GM12874 (cell line): ENCODE data around the gene COL26A1.

Experiments used
- TF ChIP-seq, protein P1 (sequence below): IDR thresholded peaks from 2 replicates; pipeline ENCODE4 v1.5.1; 2011; ENCODE audit warnings: low read depth, mild to moderate bottlenecking, control low read depth, low read length, moderate library complexity; ENCODE audit not compliant: insufficient read depth

COL26A1 gene

DNA sequence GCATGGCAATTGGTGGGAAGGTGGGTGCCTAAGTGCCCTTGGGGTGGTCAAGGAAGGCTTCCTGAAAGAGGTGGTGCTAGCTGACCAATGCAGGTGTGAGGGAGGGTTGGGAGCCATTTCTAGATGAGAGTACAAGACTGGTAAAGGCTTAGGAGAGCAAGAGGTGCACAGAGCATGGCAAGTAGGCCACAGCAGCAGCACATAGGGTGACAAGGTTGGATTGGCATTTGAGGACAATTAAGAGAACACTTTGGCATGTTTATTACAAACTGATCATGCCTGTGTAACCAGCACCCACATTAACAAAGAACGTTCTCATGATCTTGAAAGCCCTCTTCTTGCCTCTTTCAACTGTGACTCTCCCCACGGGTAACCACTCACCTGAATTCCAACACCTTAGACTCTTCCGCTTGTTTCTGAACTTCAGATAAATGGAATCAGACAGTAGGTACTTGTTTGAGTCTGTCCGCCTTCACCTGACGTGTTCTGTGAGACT is 158.8 kb downstream of the COL26A1 start:
- TF ChIP-seq, protein P1, sequence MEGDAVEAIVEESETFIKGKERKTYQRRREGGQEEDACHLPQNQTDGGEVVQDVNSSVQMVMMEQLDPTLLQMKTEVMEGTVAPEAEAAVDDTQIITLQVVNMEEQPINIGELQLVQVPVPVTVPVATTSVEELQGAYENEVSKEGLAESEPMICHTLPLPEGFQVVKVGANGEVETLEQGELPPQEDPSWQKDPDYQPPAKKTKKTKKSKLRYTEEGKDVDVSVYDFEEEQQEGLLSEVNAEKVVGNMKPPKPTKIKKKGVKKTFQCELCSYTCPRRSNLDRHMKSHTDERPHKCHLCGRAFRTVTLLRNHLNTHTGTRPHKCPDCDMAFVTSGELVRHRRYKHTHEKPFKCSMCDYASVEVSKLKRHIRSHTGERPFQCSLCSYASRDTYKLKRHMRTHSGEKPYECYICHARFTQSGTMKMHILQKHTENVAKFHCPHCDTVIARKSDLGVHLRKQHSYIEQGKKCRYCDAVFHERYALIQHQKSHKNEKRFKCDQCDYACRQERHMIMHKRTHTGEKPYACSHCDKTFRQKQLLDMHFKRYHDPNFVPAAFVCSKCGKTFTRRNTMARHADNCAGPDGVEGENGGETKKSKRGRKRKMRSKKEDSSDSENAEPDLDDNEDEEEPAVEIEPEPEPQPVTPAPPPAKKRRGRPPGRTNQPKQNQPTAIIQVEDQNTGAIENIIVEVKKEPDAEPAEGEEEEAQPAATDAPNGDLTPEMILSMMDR: no peak

DNA sequence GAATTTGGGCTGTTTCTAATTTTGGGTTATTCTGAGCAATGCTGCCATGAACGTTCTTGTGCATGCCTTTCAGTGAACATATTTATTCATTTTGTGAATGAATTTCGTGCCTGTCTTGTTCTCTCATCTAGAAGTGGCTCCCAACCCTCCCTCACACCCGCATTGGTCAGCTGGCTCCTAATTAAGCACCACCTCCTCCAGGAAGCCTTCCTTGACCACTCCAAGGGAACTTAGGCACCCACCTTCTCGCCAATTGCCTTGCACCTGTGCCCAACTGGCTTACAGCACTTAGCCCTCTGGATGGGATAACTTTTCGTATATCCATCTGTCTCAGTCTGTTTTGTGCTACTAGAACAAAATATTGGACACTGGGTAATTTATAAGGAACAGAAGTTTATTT is 159.3 kb downstream of the COL26A1 start:
- TF ChIP-seq, protein P1: no peak

DNA sequence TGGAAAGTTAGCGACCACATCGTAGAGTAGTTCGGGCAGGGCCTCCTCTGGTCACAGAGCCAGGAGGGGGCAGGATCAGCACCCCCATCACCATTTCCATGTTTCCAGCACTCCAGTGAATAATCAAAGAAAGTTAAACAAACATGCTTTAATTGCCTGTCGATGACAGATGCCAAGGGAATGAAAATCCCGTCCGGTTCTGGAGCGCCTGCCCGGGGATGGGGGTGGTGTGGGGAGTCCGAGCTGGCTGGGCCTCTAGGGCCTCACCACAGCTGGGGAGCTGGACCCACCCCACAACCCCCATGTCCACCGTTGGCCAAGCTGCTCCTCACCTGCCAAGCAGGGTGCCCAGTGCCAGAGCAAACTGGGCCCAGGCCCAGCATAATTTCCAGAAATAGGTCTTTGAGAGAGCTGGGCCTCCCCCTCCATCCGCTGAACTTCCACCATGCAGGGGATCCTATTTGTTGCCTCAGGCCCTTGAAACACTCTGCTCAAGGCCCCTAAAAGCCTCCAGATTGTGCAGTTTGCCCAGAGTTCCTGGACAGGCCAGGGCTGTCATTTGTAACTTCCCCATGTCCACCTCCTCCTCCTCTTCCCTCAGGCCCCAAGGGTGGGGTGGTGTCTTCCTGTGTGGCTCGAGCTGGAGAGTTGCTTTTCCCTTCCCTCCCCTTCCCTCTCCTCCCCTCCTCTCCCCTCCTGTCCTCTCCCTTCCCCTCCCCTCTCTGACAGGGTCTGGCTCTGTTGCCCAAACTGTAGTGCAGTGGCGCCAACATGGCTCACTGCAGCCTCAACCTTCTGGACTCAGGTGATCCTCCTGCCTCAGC is 165.4 kb downstream of the COL26A1 start:
- TF ChIP-seq, protein P1: no peak

DNA sequence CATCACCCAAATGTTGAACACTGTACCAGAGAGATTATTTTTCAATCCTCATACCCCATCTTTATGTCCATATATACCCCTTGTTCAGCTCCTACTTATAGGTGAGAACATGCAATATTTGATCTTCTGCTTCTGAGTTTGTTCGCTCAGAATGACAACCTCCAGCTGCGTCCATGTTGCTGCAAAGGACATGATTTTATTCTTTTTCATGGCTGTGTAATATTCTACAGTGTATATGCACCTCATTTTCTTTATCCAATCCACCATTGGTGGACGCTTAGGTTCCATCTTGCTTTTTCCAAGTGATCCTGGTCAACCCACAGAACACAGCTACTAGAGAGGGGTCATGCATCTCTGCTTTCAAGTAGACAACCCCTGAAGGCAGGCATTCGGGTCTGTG is 166.9 kb downstream of the COL26A1 start:
- TF ChIP-seq, protein P1: no peak

DNA sequence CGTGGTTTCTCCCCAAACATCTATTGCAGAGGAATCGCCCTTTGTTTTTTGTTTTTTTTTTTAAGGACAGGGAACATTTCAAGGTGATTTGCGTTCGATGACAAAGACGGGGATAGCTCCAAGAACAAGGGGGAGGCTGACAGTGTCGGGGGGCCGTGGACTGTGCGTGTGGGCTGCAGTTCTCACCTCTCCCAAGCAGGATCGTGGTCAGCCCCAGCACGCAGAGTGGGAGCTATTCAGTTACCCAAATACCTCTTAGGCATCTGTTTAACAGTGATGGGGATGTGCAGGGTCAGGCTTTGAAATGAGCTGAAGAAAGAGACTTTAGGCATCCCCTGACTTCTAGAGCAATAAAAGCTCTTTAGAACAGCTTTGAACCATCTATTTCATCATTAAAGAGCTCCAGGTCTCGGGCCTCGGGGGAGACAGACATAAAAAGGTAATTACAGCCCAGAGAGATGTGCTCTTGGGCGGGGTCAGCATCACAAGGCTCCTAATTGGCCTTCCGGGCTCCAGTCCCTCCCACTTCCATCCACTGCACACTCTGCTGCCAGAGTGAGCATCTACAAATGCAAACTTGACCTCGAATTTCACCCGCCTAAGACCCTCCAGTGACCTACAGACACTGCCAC is 169.2 kb downstream of the COL26A1 start:
- TF ChIP-seq, protein P1: no peak

DNA sequence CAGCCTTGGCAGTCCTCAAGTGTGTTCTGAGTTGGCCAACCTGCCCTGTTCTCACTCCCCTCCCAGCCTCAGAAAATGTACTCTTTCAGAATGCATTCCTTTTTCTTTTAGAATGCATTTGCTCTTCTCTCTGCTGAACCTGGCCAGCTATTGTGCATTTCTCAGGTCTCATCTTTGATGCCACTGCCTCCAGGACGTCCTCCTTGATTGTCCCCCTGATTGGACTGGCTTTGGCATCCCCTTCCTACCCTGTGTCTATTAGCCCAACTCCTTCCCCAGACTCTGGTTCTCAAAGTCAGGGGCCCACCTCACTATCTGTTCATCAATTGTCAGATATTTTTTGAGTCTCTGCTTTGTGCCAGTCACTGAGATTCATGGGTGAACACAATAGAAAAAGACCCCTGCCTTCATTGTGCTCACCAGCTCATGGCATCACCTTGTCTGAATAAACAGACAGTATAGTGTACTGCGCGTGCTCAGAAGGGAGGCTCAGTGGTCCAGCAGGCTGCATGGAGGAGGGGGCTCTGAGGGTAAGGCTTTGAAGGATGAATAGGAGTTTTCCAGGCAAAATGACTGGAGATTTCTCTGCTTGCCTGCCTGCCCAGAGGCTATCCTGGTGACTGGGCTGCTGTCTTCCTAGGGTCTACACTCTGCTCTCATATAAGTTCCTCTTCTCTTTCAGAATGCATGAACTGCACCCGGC is 169.9 kb downstream of the COL26A1 start:
- TF ChIP-seq, protein P1: no peak

DNA sequence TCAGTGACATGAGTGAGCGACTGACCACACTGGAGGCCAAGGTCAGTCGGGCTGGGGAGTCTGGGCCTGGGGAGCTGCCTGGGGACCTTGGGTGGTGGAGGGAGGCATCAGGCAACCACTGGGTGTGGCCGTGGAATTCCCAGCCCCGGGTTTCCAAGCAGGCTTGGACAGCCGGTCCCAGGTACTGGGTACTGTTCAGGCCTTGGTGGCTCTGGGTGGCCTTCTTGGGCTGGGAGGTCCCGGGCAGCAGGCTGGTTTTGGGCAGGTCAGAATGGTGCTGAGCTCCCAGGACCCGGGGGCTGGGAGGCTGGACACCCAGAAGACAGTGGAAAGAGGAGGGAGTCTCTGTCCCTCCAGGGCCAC is 170.4 kb downstream of the COL26A1 start:
- TF ChIP-seq, protein P1: no peak
